ENCODE measurements around the gene GMDS. TPM values are rescaled to one million over a fixed set of nuclear protein-coding genes. Genes with fewer than 3 reads are reported as not detected.

The GMDS gene
- polyA plus RNA-seq, 1 of the 3 experiments (the other 2 are of a cell fraction), result 12.3 TPM

DNA sequence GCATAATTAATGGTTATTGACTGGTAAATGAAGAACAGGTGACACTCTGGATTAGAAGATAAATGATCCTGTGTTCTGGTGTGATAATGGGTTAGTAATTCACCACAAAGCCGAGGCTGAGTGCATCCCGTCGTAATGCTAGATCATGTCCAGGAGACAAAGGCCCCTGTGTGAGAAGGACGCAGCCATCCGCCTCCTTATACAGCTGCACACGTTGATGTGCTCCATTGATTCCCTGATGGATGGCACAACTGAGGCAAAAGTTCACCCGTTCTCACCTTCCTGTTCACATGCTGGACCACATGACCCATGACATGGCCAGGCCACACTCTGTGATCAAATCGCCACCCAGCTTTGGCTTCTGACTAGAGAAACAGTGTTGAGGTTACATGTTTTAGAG lies 499.6 kb downstream of the GMDS start (continued):
- no peak for TF ChIP-seq FOSL2 (IDR thresholded peaks at IDR 0.05; ENCODE audit: borderline replicate concordance, low read depth)

DNA sequence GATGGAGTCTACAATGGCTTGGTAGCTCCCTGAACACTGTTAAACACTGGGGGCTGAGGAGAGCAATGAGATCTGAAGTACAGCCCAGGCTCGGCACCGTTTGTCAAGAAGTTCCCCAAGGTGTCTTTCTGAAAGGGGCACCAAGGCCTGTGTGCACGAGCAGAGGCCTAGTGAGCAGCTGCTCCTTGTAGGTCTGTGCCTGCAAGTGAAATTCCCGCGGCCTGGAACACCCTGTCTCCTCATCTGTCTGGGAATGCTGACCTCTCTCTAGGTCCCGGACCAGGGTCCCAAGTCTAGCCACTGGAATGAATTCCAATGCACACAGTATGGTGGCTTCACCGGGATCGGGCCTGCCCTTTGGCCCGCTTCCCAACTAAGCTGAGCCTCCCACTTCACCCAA lies 500.9 kb downstream of the GMDS start:
- no peaks in the 10 kb centered on the region for H3K27me3 ChIP-seq (ENCODE audit: insufficient read depth)
- H3K4me1 ChIP-seq (ENCODE audit: control insufficient read depth in 1 of 2, insufficient read depth in 2 of 2, low read depth in 1 of 2, low read length in 1 of 2), result peaks cover 0 to 3% of the 10 kb centered on the region in 2 experiments; a peak in 1 of 4 replicates
- no peak overlapping the region for H2AFZ ChIP-seq (ENCODE audit: low read depth)
- H3K9me3 ChIP-seq, result no peaks in the 10 kb centered on the region
- no peaks in the 10 kb centered on the region for H3K36me3 ChIP-seq (replicated peaks in 1 of 2; ENCODE audit: control insufficient read depth in 1 of 2, insufficient read depth in 2 of 2, low read length in 1 of 2)
- no peaks in the 10 kb centered on the region for H3K9me2 ChIP-seq
- no peaks in the 10 kb centered on the region for H3K79me2 ChIP-seq (ENCODE audit: insufficient read depth)
- H3K27ac ChIP-seq (ENCODE audit: low read depth in 2 of 2, low read length in 1 of 2), result no peak overlapping the region
- WGBS (ENCODE audit: low lambda C conversion rate), result 97% methylated on average over 4 of the region's 9 CpGs
- no peaks in the 10 kb centered on the region for H3F3A ChIP-seq (replicated peaks; ENCODE audit: insufficient read depth)
- H3K4me3 ChIP-seq (ENCODE audit: low read depth in 2 of 2, low read length in 1 of 2), result no peak overlapping the region
- POLR2A ChIA-PET, result no interaction called here
- no peak overlapping the region for H3K4me2 ChIP-seq
- no peak overlapping the region for H3K9ac ChIP-seq
- no peaks in the 10 kb centered on the region for H4K20me1 ChIP-seq (ENCODE audit: insufficient read depth)
- CTCF ChIA-PET, result no interaction called here
- no peak for TF ChIP-seq MEF2A (IDR thresholded peaks at IDR 0.05; ENCODE audit: borderline replicate concordance, low read depth)
- no peak for TF ChIP-seq FOSL2 (IDR thresholded peaks at IDR 0.05; ENCODE audit: borderline replicate concordance, low read depth)
- no peak for TF ChIP-seq PBX3 (IDR thresholded peaks at IDR 0.05)
- TF ChIP-seq NRF1 (IDR thresholded peaks at IDR 0.05; ENCODE audit: low read depth, low read length), result no peak
- TF ChIP-seq CHD2 (IDR thresholded peaks at IDR 0.05; ENCODE audit: low read length, partially characterized antibody), result no peak
- TF ChIP-seq NFIC (IDR thresholded peaks at IDR 0.05; ENCODE audit: borderline replicate concordance), result no peak
- TF ChIP-seq, protein P1, sequence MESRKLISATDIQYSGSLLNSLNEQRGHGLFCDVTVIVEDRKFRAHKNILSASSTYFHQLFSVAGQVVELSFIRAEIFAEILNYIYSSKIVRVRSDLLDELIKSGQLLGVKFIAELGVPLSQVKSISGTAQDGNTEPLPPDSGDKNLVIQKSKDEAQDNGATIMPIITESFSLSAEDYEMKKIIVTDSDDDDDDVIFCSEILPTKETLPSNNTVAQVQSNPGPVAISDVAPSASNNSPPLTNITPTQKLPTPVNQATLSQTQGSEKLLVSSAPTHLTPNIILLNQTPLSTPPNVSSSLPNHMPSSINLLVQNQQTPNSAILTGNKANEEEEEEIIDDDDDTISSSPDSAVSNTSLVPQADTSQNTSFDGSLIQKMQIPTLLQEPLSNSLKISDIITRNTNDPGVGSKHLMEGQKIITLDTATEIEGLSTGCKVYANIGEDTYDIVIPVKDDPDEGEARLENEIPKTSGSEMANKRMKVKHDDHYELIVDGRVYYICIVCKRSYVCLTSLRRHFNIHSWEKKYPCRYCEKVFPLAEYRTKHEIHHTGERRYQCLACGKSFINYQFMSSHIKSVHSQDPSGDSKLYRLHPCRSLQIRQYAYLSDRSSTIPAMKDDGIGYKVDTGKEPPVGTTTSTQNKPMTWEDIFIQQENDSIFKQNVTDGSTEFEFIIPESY (IDR thresholded peaks at IDR 0.05; ENCODE audit: borderline replicate concordance, low read depth), result no peak
- TF ChIP-seq RCOR1 (IDR thresholded peaks at IDR 0.05; ENCODE audit: low read length), result no peak
- TF ChIP-seq MXI1 (IDR thresholded peaks at IDR 0.05; ENCODE audit: low read depth, low read length), result no peak
- TF ChIP-seq RXRA (IDR thresholded peaks at IDR 0.05; ENCODE audit: borderline replicate concordance, low read depth), result no peak
- TF ChIP-seq USF1 (IDR thresholded peaks at IDR 0.05; ENCODE audit: borderline replicate concordance, low read depth), result no peak
- no peak for TF ChIP-seq TCF12 (IDR thresholded peaks at IDR 0.05)
- TF ChIP-seq ELF1 (IDR thresholded peaks at IDR 0.05), result no peak
- TF ChIP-seq YY1 (IDR thresholded peaks at IDR 0.05; ENCODE audit: low read depth), result no peak
- TF ChIP-seq EZH2phosphoT487 (IDR thresholded peaks at IDR 0.05; ENCODE audit: borderline replicate concordance, low read depth), result no peak
- TF ChIP-seq, protein P2, sequence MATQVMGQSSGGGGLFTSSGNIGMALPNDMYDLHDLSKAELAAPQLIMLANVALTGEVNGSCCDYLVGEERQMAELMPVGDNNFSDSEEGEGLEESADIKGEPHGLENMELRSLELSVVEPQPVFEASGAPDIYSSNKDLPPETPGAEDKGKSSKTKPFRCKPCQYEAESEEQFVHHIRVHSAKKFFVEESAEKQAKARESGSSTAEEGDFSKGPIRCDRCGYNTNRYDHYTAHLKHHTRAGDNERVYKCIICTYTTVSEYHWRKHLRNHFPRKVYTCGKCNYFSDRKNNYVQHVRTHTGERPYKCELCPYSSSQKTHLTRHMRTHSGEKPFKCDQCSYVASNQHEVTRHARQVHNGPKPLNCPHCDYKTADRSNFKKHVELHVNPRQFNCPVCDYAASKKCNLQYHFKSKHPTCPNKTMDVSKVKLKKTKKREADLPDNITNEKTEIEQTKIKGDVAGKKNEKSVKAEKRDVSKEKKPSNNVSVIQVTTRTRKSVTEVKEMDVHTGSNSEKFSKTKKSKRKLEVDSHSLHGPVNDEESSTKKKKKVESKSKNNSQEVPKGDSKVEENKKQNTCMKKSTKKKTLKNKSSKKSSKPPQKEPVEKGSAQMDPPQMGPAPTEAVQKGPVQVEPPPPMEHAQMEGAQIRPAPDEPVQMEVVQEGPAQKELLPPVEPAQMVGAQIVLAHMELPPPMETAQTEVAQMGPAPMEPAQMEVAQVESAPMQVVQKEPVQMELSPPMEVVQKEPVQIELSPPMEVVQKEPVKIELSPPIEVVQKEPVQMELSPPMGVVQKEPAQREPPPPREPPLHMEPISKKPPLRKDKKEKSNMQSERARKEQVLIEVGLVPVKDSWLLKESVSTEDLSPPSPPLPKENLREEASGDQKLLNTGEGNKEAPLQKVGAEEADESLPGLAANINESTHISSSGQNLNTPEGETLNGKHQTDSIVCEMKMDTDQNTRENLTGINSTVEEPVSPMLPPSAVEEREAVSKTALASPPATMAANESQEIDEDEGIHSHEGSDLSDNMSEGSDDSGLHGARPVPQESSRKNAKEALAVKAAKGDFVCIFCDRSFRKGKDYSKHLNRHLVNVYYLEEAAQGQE (IDR thresholded peaks at IDR 0.05; ENCODE audit: low read depth, low read length), result no peak
- no peak for TF ChIP-seq FOXM1 (IDR thresholded peaks at IDR 0.05; ENCODE audit: low read depth)
- no peak for TF ChIP-seq EP300 (IDR thresholded peaks at IDR 0.05; ENCODE audit: borderline replicate concordance in 1 of 2, low read depth in 1 of 2, low read length in 1 of 2)
- no peak for DNase-seq

All from SK-N-SH (cell line).